SH-SY5Y (cell line): Measurements from ENCODE around the gene CSNK1A1L.

ENCODE experiments used
- GATA2 ChIP-seq: IDR thresholded peaks from 2 replicates; pipeline ENCODE4 v1.6.1; 2011; ENCODE audit warnings: mild to moderate bottlenecking, low read depth, low read length
- GATA3 ChIP-seq: IDR thresholded peaks from 2 replicates; pipeline ENCODE4 v1.6.1; 2011; ENCODE audit warnings: low read depth, mild to moderate bottlenecking, low read length, moderate library complexity

- TF ChIP-seq GATA2 (no peak), GATA3 (no peak)
Measured at GRCh38 chr13:37131092-37131491, 25.6 kb upstream of the CSNK1A1L start.
